ENCODE measurements around the gene LRRC8B.

- TF ChIP-seq, protein P1, sequence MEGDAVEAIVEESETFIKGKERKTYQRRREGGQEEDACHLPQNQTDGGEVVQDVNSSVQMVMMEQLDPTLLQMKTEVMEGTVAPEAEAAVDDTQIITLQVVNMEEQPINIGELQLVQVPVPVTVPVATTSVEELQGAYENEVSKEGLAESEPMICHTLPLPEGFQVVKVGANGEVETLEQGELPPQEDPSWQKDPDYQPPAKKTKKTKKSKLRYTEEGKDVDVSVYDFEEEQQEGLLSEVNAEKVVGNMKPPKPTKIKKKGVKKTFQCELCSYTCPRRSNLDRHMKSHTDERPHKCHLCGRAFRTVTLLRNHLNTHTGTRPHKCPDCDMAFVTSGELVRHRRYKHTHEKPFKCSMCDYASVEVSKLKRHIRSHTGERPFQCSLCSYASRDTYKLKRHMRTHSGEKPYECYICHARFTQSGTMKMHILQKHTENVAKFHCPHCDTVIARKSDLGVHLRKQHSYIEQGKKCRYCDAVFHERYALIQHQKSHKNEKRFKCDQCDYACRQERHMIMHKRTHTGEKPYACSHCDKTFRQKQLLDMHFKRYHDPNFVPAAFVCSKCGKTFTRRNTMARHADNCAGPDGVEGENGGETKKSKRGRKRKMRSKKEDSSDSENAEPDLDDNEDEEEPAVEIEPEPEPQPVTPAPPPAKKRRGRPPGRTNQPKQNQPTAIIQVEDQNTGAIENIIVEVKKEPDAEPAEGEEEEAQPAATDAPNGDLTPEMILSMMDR (IDR thresholded peaks at IDR 0.05; ENCODE audit: low read depth, low read length), result no peak
- TF ChIP-seq EZH2phosphoT487 (IDR thresholded peaks at IDR 0.05; ENCODE audit: low read depth), result no peak
Observed at GRCh38 chr1:89503690-89504089, 20.9 kb upstream of the LRRC8B start.
